Measurements from ENCODE around the gene NAV2. TPM values are rescaled to one million over a fixed set of nuclear protein-coding genes. Genes with fewer than 3 reads are reported as not detected.

The NAV2 gene
- total and polyA plus RNA-seq, 2 experiments from 2014 or later, result 26.0 to 45.0 TPM

GRCh38 chr11:19849107-19849789 is 136.6 kb downstream of the NAV2 start:
- DNase-seq (ENCODE audit: low spot score) (no peak), ATAC-seq (no peak)
- 0 out of 2 replicates have a peak, but pooled peaks cover 6% of the 10 kb centered on the region for H3F3A ChIP-seq (replicated peaks; ENCODE audit: low read depth)
- peaks cover 38% of the 10 kb centered on the region for H3K4me1 ChIP-seq (ENCODE audit: insufficient read depth)
- H3K4me3 ChIP-seq, result no peak overlapping the region
- no peak overlapping the region for H3K4me2 ChIP-seq
- peaks cover 24% of the 10 kb centered on the region for H3K79me2 ChIP-seq (replicated peaks; ENCODE audit: insufficient read depth)
- no peaks in the 10 kb centered on the region for H3K9me2 ChIP-seq (ENCODE audit: insufficient read depth)
- H4K20me1 ChIP-seq (replicated peaks; ENCODE audit: insufficient read depth), result peaks cover 9% of the 10 kb centered on the region; the same call in 1 of the 2 replicates
- TF ChIP-seq REST (IDR thresholded peaks at IDR 0.05; ENCODE audit: unreplicated experiment) (no peak), ETS1 (IDR thresholded peaks at IDR 0.05) (no peak), JUNB (IDR thresholded peaks at IDR 0.05; ENCODE audit: unreplicated experiment) (no peak), ZNF114 (CRISPR knock-in tag; IDR thresholded peaks at IDR 0.05) (no peak), ZNF331 (CRISPR knock-in tag; IDR thresholded peaks at IDR 0.05; ENCODE audit: low read depth) (no peak), EZH2 (IDR thresholded peaks at IDR 0.05; ENCODE audit: low read depth, unreplicated experiment) (no peak), NANOG (IDR thresholded peaks at IDR 0.05; ENCODE audit: borderline replicate concordance) (no peak), ZNF462 (CRISPR knock-in tag; IDR thresholded peaks at IDR 0.05) (no peak), CREB1 (CRISPR knock-in tag; IDR thresholded peaks at IDR 0.05; ENCODE audit: low read depth) (no peak), POLR2AphosphoS5 (IDR thresholded peaks at IDR 0.05; ENCODE audit: low read depth) (no peak)
- H3K27me3 ChIP-seq (ENCODE audit: insufficient read depth), result no peaks in the 10 kb centered on the region
- H3K27ac ChIP-seq (ENCODE audit: low read depth), result no peak overlapping the region
- Mint-ChIP-seq H3K9me3 (peaks cover 4% of the 10 kb centered on the region; the same call in 2 of the 3 replicates), H3K36me3 (ENCODE audit: low read depth) (peaks cover 48% of the 10 kb centered on the region), H3K4me3 (no peak overlapping the region), H3K4me1 (peaks cover 42% of the 10 kb centered on the region), H3K27me3 (ENCODE audit: insufficient read depth, low read depth, poor library complexity) (peaks cover 9% of the 10 kb centered on the region), H3K27ac (no peak overlapping the region)
- H2AFZ ChIP-seq, result no peak overlapping the region
- no peaks in the 10 kb centered on the region for H3K36me3 ChIP-seq (ENCODE audit: insufficient read depth)

Data from GM23338 (cell line).